ENCODE measurements around the gene ST3GAL6. TPM values are rescaled to one million over a fixed set of nuclear protein-coding genes. Genes with fewer than 3 reads are reported as not detected.

Gene ST3GAL6
- total RNA-seq, 8 experiments from 2014 or later = 1.3 to 9.2 (median 5.2) TPM

GRCh38 chr3:98784042-98784441 lies 20.9 kb downstream of the ST3GAL6 start:
- Histone ChIP-seq H3K27ac (no peak overlapping the region), H3K4me1 (replicated peaks in 1 of 2) (peaks cover 5 to 23% of the 10 kb centered on the region in 2 donors), H3K4me3 (no peak overlapping the region)
- WGBS, 10 experiments = 14 to 100% (median 92%) methylated on average over 1 to 5 of the region's 5 CpGs; no CpG with 5 or more reads in 1 of the 10 experiments
- in situ Hi-C loops (cut with MboI; ENCODE audit: low pct_unique_long_range_greater_than_20kb in 2 of 9, low sequenced_read_pairs in 9 of 9, unreplicated experiment in 9 of 9) = loop anchor here in 2 of 9 experiments (25.0 kb wide), 1 partner anchor 172 kb away; no protein-coding TSS in a partner anchor
- ATAC-seq (replicated peaks in 6 of 8) = no peak

- no peak for ATAC-seq (replicated peaks in 6 of 8)
- Histone ChIP-seq H3K4me3 (no peak overlapping the region), H3K27ac (no peak overlapping the region), H3K4me1 (replicated peaks in 1 of 2) (peaks cover 5 to 15% of the 10 kb centered on the region in 2 donors)
- WGBS, 10 experiments = 18 to 87% (median 52%) methylated on average over 1 to 3 of the region's 3 CpGs; no CpG with 5 or more reads in 2 of the 10 experiments
- in situ Hi-C loops (cut with MboI; ENCODE audit: low pct_unique_long_range_greater_than_20kb in 2 of 9, low sequenced_read_pairs in 9 of 9, unreplicated experiment in 9 of 9) = loop anchor here in 2 of 9 experiments (25.0 kb wide), 1 partner anchor 173 kb away; no protein-coding TSS in a partner anchor
Measured at GRCh38 chr3:98784666-98785600, 21.8 kb downstream of the ST3GAL6 start.

GRCh38 chr3:98786364-98787006 lies 23.3 kb downstream of the ST3GAL6 start:
- Histone ChIP-seq H3K27ac (no peak overlapping the region), H3K4me1 (replicated peaks in 1 of 2) (peaks cover 5 to 11% of the 10 kb centered on the region in 2 donors), H3K4me3 (no peak overlapping the region)
- no peak for ATAC-seq (replicated peaks in 6 of 8)
- 0 to 100% (median 90%) methylated on average over 1 to 4 of the region's 4 CpGs for WGBS, 10 experiments
- in situ Hi-C loops (cut with MboI; ENCODE audit: low pct_unique_long_range_greater_than_20kb in 2 of 9, low sequenced_read_pairs in 9 of 9, unreplicated experiment in 9 of 9) = loop anchor here in 2 of 9 experiments (25.0 kb wide), 1 partner anchor 174 kb away; no protein-coding TSS in a partner anchor

- in situ Hi-C loops (cut with MboI; ENCODE audit: low pct_unique_long_range_greater_than_20kb in 2 of 9, low sequenced_read_pairs in 9 of 9, unreplicated experiment in 9 of 9) = loop anchor here in 2 of 9 experiments (25.0 kb wide), 1 partner anchor 175 kb away; no protein-coding TSS in a partner anchor
- H3K4me3 ChIP-seq = no peak overlapping the region
- WGBS, 10 experiments = 86 to 100% (median 94%) methylated on average over 2 of the region's 2 CpGs; no CpG with 5 or more reads in 3 of the 10 experiments
Measured at GRCh38 chr3:98787181-98787580, 24.0 kb downstream of the ST3GAL6 start.

DNA sequence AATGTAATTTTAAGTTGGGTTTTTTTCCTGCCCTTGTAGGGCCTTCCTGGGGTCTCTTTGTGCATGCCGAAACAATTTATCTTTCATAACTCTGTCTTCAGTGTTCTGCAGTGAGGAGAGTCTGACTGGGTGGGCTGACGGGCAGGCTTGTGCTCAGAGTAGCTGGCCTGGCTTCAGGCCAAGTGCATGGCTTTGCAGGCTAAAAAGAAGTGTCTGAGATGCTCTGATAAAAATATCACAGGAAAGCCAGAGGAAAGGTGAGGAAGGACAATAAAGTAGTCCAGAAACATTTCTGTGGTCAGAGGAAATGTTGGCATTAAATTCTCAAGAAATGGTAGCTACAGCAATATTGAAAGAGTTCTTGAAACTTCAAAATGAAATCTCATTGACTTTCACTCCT lies 25.5 kb downstream of the ST3GAL6 start:
- no peak overlapping the region for H3K27ac ChIP-seq
- no peak overlapping the region for H3K4me3 ChIP-seq
- 0 to 93% (median 83%) methylated on average over 1 to 2 of the region's 2 CpGs; no CpG with 5 or more reads in 3 of the 10 experiments for WGBS, 10 experiments
- no peak for ATAC-seq (replicated peaks in 6 of 8)
- peaks cover 0 to 5% of the 10 kb centered on the region in 2 donors for H3K4me1 ChIP-seq (replicated peaks in 1 of 2)
- in situ Hi-C loops (cut with MboI; ENCODE audit: low pct_unique_long_range_greater_than_20kb in 2 of 9, low sequenced_read_pairs in 9 of 9, unreplicated experiment in 9 of 9) = loop anchor here in 2 of 9 experiments (25.0 kb wide), 1 partner anchor 176 kb away; no protein-coding TSS in a partner anchor

More at GRCh38 chr3:98787181-98787580, 24.0 kb downstream of the ST3GAL6 start:
- Histone ChIP-seq H3K4me1 (replicated peaks in 1 of 2) (peaks cover 4 to 5% of the 10 kb centered on the region in 2 donors), H3K27ac (no peak overlapping the region)
- no peak for ATAC-seq (replicated peaks in 6 of 8)

GRCh38 chr3:98791341-98792325 lies 28.5 kb downstream of the ST3GAL6 start:
- H3K4me1 ChIP-seq (replicated peaks in 1 of 2) = peaks cover 0 to 5% of the 10 kb centered on the region in 2 donors
- no peak overlapping the region for H3K27ac ChIP-seq
- 58 to 97% (median 77%) methylated on average over 3 to 7 of the region's 7 CpGs for WGBS, 10 experiments
- in situ Hi-C loops (cut with MboI; ENCODE audit: low pct_unique_long_range_greater_than_20kb in 2 of 9, low sequenced_read_pairs in 9 of 9, unreplicated experiment in 9 of 9) = loop anchor here in 2 of 9 experiments (25.0 kb wide), 1 partner anchor 179 kb away; no protein-coding TSS in a partner anchor
- ATAC-seq (replicated peaks in 6 of 8) = no peak
- no peak overlapping the region for H3K4me3 ChIP-seq

- Histone ChIP-seq H3K4me3 (no peak overlapping the region), H3K27ac (no peak overlapping the region), H3K4me1 (replicated peaks in 1 of 2) (no peaks in the 10 kb centered on the region)
- in situ Hi-C loops (cut with MboI; ENCODE audit: low pct_unique_long_range_greater_than_20kb in 2 of 9, low sequenced_read_pairs in 9 of 9, unreplicated experiment in 9 of 9) = loop anchor here in 2 of 9 experiments (25.0 kb wide), 1 partner anchor 182 kb away; no protein-coding TSS in a partner anchor
- no peak for ATAC-seq (replicated peaks in 6 of 8)
- 0 to 100% (median 72%) methylated on average over 1 to 3 of the region's 3 CpGs; no CpG with 5 or more reads in 2 of the 10 experiments for WGBS, 10 experiments
Measured at GRCh38 chr3:98793971-98794370, 30.8 kb downstream of the ST3GAL6 start.

- ATAC-seq (replicated peaks in 6 of 8) = no peak
- no peak overlapping the region for H3K27ac ChIP-seq
- no peaks in the 10 kb centered on the region for H3K4me1 ChIP-seq (replicated peaks in 1 of 2)
- WGBS, 10 experiments = 64 to 100% (median 89%) methylated on average over 1 to 5 of the region's 5 CpGs; no CpG with 5 or more reads in 1 of the 10 experiments
- in situ Hi-C loops (cut with MboI; ENCODE audit: low pct_unique_long_range_greater_than_20kb in 2 of 9, low sequenced_read_pairs in 9 of 9, unreplicated experiment in 9 of 9) = loop anchor here in 2 of 9 experiments (25.0 kb wide), 1 partner anchor 184 kb away; no protein-coding TSS in a partner anchor
- no peak overlapping the region for H3K4me3 ChIP-seq
Measured at GRCh38 chr3:98796334-98796733, 33.2 kb downstream of the ST3GAL6 start.

DNA sequence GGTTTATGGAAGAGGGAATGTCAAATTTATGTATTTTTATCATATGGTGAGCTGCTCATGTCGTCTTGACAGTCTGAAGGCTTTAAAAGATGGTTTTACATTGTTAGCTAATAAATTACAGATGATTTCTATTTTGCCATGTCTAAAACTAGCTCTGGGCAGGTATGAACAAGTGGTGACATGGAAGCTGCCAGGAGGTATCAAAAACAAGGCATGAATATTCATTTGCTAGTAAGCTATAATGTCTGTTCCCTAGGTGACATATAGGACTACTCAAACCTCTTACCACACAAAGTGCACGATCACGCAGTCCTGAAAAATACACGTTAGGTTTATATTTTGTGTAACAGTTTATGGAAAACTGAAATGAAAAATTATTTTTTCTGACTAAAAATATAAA lies 34.8 kb downstream of the ST3GAL6 start:
- in situ Hi-C loops (cut with MboI; ENCODE audit: low pct_unique_long_range_greater_than_20kb in 2 of 9, low sequenced_read_pairs in 9 of 9, unreplicated experiment in 9 of 9) = loop anchor here in 2 of 9 experiments (25.0 kb wide), 1 partner anchor 186 kb away; no protein-coding TSS in a partner anchor
- no peak overlapping the region for H3K4me3 ChIP-seq
- H3K27ac ChIP-seq = no peak overlapping the region
- 0 to 100% (median 94%) methylated on average over 1 to 4 of the region's 4 CpGs; no CpG with 5 or more reads in 3 of the 10 experiments for WGBS, 10 experiments
- H3K4me1 ChIP-seq (replicated peaks in 1 of 2) = no peaks in the 10 kb centered on the region
- ATAC-seq (replicated peaks in 6 of 8) = no peak

DNA sequence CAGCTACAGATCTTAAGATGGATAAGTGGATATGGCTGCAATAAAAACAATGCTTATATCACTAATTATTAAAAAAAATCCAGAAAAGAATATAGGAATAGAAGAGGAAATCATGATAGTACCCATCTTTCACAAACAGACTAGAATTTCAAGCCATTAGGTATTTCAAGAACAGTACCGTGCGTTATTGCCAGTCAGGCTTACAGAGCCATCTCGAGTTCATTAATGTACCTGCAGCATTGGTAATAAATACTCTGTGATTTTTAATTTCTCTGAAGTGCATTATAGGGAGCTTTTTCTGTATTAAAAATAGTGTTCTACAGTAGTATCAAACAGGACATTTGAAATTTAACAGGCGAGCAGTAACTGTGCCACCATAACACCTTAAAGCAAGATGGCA lies 35.7 kb downstream of the ST3GAL6 start:
- no peak overlapping the region for H3K27ac ChIP-seq
- in situ Hi-C loops (cut with MboI; ENCODE audit: low pct_unique_long_range_greater_than_20kb in 2 of 9, low sequenced_read_pairs in 9 of 9, unreplicated experiment in 9 of 9) = loop anchor here in 2 of 9 experiments (25.0 kb wide), 1 partner anchor 187 kb away; no protein-coding TSS in a partner anchor
- WGBS, 10 experiments = 77 to 100% (median 85%) methylated on average over 1 to 4 of the region's 4 CpGs; no CpG with 5 or more reads in 2 of the 10 experiments
- ATAC-seq (replicated peaks in 6 of 8) = no peak
- H3K4me1 ChIP-seq (replicated peaks in 1 of 2) = no peaks in the 10 kb centered on the region
- H3K4me3 ChIP-seq = no peak overlapping the region

DNA sequence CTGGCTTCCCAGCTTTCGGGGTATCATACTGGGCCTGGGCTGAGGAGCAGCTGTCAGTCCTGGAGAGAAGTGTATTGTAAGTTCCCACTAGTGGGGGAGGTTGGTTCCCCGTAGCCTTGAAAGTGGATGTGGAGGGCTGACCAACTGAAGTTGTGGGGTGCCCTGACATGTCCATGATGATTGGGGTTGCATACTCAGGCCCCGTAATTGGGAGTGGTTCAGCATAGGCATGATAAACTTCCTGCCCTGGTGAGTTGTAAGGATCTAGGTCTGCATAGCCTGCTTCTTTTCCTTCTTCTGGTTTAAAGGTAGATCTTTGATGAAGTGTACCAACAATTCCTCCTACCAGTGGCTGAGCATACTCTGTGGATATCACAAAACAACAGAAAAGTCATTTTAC lies 36.3 kb downstream of the ST3GAL6 start:
- Histone ChIP-seq H3K4me3 (no peak overlapping the region), H3K27ac (no peak overlapping the region), H3K4me1 (replicated peaks in 1 of 2) (no peaks in the 10 kb centered on the region)
- in situ Hi-C loops (cut with MboI; ENCODE audit: low pct_unique_long_range_greater_than_20kb in 2 of 9, low sequenced_read_pairs in 9 of 9, unreplicated experiment in 9 of 9) = loop anchor here in 2 of 9 experiments (25.0 kb wide), 1 partner anchor 187 kb away; no protein-coding TSS in a partner anchor
- ATAC-seq (replicated peaks in 6 of 8) = no peak
- 83 to 100% (median 92%) methylated on average over 2 to 3 of the region's 3 CpGs; no CpG with 5 or more reads in 7 of the 10 experiments for WGBS, 10 experiments

Measured in motor neuron (in vitro differentiated cells).